RPMI7951 (cell line): ENCODE data around the gene SLIT1. TPM values are rescaled to one million over a fixed set of nuclear protein-coding genes. Genes with fewer than 3 reads are reported as not detected.

Experiments used
- DNase-seq: peaks from one replicate; pipeline ENCODE4 v3.0.0-alpha.2; 2012; ENCODE audit warnings: low read depth
- total RNA-seq: library from RNA; depleted of rRNA; stranded (reverse); fragments of >200 nt; shearing (Covaris generic); gene quantifications from 2 replicates; pipeline ENCODE4 v1.2.3, GENCODE V29; 2014; rRNA removed

The SLIT1 gene
- total RNA-seq: 0.12 and 0.29 TPM in 2 replicates

DNA sequence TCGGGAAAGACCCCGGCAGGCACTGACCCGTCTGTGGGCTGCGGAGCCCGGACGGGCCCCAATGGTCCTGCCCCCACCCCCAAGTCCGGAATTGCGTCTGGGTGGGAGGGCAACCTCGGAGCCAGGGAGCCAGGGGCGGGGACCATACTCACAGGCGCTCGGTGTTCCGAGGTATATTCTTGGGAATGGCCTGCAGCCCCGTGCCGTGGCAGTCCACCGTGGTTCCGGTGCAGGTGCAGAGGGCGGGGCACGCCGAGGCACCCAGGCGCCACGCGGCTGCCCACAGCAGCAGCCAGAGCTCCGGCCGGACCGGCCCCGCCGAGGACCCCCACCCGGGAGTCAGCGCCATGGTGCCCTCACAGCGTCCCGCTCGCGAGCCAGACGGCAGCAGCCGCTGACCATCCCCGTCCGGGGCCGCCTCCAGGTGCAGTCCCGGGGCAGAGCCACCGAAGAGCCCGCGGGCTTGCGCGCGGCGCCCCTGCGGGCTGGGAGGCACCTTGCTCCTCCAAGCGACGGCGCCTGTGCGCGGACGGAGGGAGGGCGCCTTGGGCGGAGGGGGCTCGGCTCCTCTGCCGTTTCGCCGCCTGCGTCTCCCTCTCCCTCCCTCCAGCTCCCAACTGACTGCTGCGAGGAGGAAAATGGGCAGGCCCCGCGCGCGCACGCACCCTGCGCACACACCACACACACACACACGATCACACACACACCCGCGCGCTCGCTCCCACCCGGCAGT, at the start of gene SLIT1:
TSS of gene SLIT1 (minus strand) at position 634 of the 733 bp plus-strand sequence. CDS start at position 349, 285 bp downstream.
- no peak for DNase-seq

GRCh38 chr10:97235353-97235752, 49.6 kb upstream of the SLIT1 start:
- DNase-seq: no peak

DNA sequence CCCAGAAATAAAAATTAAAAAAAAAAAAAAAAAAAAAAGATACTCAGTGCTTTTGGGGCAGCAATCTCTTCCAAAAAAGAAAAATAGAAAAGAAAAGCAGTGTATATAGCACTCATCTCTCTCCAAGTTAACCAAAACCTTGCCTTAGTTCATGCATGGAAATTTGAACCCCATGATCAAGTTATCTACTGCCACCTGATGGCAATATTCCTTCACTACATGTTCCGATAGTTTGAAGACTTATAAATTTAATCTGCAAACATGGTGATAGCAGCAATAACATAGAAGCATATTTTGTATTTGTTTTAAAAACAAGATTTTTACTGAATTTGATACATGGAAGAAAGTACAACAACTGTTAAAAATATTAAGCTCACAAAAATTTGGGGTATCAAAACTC, 48.6 kb upstream of the SLIT1 start:
- DNase-seq: peak; percentile 18

DNA sequence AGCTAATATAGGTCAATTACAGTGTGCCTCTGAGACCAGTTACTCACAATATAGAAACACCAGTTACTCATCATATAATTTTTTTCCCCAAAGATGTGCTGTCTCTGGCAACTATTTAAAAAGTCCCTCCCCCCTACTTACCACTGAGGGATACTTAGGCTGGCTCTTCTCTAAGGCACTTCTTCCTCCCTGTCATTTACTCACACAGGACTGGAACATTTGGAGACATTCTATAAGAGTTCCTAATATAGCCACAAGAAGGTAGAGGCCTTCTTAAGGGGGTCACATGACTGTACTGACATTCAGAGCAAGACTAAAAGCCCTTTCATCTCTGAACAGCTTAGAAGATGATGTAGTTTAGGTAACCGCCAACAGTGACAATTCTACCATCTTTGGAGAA, 44.4 kb upstream of the SLIT1 start:
- no peak for DNase-seq

GRCh38 chr10:97229322-97230015, 43.7 kb upstream of the SLIT1 start:
- no peak for DNase-seq

DNA sequence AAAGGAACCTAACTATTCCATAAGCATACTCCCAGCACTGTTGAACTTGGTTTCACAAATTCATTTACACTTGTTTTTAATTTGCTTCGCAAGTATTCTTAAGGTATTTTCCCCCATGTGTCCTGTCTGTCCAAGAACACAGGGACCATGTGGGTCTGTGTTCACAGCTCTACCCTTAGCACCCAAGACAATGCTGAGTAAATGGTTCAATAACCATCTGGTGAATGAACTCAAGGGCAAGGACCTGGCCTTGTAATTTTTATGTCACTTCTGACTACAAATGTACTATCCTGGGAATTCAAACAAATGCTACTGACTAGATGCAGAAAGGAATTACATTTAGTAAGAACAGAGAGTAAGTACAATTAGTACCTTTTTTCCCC, 43.0 kb upstream of the SLIT1 start:
- no peak for DNase-seq

- DNase-seq: no peak
These were observed 42.5 kb upstream of the SLIT1 start for GRCh38 chr10:97228130-97228774.

DNA sequence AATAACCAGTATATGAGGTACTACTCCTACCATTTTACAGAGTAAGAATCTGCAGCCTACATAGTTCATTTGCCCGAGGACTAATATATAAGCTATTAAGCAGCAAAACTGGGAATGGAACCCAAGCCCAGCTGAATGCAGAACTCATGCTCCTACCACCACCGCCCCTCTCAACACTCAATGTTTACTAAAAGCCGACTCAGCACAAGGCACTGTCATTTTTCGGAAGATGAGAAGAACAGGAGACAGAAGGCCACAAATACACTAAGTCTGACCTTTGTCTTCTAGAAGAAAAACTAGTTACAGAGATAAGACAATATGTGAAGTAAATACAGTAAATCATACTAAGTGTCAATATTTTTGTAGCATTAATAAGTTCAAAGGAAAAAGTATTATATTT, 40.6 kb upstream of the SLIT1 start:
- DNase-seq: no peak

DNA sequence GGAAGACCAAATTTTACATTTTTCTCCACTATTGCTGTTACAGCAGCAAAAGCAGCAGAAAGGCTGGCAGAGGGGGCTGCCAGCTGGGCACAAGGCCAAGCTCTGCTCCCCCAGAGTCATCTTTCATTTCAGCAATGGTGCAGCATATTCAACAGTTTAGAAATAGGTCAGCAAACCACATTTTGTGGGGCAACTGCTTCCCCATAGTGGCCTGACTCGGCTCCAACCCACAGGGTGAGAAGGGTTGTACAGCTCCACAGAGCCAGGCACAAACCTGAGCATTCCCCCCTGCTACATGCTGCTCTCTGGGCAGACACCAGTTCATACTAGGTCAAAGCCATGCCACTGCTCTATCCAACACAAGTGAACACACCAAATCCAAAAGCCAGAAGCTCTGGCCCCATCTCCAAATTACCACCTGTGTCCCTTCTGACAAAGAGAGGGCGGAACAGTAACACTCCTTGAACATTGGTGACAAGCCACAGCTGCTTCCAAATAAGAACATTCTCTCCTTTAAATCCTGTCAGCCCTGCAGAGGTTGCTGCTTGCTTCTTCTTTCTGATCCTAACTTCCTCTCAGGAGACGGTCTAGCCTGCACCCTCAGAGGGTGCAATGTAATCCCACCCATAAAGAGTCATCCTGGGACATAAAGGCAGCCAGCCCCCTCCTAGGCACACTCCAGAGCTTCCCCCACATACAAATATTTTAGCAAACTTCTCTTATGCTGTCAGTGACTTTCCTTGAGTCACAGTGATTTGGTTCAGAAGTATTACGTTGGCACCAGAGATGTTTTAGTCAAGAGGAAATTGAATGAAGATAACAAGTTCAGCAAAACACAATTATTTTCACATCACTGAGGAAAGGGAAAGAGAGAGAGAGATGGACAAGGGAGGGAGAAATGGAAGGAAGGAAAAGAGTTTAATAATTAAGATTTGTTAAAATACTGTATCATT, 39.0 kb upstream of the SLIT1 start:
- no peak for DNase-seq

- no peak for DNase-seq
These were observed 36.7 kb upstream of the SLIT1 start for GRCh38 chr10:97222326-97222961.

GRCh38 chr10:97220355-97220754, 34.6 kb upstream of the SLIT1 start:
- DNase-seq: no peak

DNA sequence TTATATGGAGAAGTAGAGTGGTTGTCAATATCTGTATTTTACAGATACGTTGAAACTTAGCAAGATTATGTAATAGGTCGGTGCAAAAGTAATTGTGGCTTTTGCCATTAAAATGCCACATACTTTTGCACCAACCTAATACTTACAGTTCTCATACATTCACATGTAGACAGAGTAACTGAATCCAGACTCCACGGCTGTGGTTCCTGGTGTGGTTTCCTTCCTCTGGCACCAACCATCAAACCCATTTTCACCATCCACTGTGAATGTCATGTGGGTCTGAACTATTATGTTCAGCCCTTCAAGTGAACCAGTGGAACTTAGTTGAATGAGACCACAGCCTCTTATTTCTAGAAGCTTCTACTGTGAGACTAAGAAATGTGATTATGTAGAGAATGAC, 31.5 kb upstream of the SLIT1 start:
- no peak for DNase-seq

GRCh38 chr10:97215619-97216260, 30.0 kb upstream of the SLIT1 start:
- no peak for DNase-seq

GRCh38 chr10:97213431-97213830, 27.7 kb upstream of the SLIT1 start:
- no peak for DNase-seq

DNA sequence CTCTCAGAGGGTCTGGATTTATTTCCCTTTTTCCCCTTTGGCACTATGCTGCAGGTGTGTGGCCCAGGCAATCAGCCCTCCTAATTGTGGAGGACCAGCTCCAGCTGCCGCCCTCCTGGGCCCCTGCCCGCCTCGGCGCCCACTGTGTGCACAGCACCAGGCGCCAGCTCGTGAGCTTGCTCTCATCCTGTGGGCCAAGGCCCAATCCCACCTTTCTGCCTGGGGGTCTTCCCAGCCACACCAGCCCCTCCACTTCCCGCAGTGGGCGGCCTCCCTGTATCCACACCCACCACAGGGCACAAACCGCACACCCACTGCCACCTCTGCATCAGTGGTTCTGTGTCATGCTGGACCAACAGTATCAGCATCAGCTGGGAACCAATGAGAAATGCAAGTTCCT, 25.5 kb upstream of the SLIT1 start:
- DNase-seq: no peak

DNA sequence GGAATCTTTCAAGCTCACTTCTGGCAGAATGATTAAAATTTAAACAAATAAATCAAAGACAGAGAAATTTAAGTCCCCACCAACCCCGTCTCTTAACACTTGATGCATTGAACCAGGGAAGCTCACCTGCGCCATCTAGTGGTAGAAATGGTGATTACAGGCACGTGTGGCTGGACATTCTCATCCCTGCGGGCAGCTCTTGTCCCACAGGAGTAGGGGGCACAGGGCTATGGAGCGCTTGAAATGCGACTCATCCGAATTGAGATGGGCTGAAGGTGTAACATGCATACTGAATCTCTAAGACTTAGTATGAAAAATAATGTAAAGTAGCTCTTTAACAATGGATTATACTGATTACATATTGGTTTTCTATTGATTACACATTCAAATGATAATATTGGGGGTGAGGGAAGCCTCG, 24.8 kb upstream of the SLIT1 start:
- peak; percentile 55 for DNase-seq

DNA sequence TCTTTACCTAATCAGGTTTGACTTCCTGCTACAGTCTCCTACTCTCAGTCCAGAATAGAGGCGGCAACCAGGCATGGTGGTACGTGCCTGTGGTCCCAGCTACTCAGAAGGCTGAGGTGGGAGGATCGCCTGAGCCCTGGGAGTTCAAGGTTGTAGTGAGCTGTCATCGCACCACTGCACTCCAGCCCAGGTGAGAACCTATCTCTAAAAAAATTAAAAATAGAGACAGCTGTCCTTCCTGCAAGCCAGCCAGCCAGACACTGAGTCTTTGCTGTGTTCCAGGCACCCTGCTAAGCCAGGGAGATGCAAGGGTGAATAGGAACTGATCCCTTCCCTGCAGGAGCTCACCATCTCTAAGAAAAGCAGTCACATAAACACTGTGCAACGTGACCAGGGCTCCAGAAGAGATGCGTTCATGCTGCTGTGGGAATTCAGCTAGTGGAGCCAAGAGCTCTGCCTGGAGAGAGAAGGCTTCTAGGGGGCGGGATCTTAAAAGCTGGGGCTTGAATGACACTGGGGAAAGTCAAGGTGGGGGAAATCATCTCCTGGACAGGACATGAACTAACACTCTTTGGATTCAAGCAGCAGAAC, 22.1 kb upstream of the SLIT1 start:
- no peak for DNase-seq

DNA sequence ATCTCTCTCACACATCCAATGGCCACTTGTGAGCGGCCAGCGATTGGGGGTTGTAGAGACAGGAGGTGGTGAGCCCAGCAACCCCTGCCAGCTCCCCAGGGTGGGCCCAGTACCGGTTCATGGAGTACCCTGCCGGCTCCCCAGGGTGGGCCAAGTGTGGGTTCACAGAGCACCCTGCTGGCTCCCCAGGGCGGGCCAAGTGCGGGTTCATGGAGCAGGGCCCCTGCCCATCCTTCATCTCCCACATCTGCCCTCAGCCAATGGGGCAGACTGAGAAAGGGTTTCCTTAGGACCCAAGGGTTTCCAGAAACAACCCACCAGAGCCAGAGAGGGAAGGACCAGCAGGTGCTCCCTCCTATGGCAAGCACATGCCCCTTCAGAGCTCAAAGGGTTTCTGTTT, 21.4 kb upstream of the SLIT1 start:
- DNase-seq: no peak

DNA sequence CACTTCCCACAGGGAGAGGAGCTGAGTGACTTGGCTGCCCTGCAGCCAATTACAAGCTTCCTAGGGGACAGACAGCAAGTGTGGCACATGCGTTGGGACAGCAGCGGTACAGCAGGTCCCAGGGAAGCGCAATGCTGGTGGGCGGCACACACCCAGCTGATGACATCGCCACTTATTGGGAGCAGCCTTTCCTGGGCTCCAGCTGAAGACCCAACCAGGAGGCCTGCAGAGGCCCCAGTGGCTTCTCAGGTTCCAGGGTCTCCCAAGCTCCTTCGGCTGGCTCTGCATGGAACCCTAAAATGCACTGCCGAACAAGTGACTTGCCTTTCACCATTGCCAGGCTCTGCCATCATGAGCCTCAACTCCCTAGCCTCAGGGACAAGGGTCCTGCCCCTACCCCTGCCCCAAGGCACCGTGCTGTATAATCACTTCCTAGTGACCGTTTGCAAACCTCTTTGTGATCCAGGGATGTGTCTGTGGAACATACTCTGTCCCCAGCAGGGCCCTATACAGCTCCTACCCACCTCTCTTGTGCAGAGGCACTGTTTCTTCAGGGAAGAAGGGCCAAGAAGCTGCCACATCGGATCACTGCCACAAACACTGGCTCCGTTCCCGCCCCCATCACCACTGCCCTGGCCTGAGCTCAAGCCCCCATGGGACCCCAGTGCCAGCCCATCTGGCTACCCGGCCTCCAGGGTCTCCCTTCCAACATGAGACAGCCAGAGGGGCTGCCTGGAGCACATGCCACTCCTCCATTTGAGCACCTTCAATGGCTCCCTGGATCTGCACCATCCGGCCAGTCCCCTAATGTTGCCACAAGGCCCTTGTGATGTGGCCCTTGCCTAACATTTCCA, 19.3 kb upstream of the SLIT1 start:
- no peak for DNase-seq
